ENCODE data around the gene ARHGAP24. TPM values are rescaled to one million over a fixed set of nuclear protein-coding genes. Genes with fewer than 3 reads are reported as not detected.

Gene ARHGAP24
- total RNA-seq, 3 donors from 2014 or later = 20.6 to 60.2 (median 37.2) TPM

GRCh38 chr4:85728464-85728863 lies 253.5 kb downstream of the ARHGAP24 start:
- H3K4me3 ChIP-seq = no peak overlapping the region
- H3K36me3 ChIP-seq = no peaks in the 10 kb centered on the region
- H3K27me3 ChIP-seq = no peaks in the 10 kb centered on the region
- no peaks in the 10 kb centered on the region for H3K9me3 ChIP-seq
- peaks cover 0 to 6% of the 10 kb centered on the region in 2 donors for H3K4me1 ChIP-seq
- DNase-seq (ENCODE audit: low spot score in 2 of 2) = no peak
- intact Hi-C loops (cut with DNase I; ENCODE audit: low total_unique reads) = no loop called here
- TF ChIP-seq POLR2AphosphoS5 (IDR thresholded peaks at IDR 0.05) = no peak
- TF ChIP-seq, protein P1, sequence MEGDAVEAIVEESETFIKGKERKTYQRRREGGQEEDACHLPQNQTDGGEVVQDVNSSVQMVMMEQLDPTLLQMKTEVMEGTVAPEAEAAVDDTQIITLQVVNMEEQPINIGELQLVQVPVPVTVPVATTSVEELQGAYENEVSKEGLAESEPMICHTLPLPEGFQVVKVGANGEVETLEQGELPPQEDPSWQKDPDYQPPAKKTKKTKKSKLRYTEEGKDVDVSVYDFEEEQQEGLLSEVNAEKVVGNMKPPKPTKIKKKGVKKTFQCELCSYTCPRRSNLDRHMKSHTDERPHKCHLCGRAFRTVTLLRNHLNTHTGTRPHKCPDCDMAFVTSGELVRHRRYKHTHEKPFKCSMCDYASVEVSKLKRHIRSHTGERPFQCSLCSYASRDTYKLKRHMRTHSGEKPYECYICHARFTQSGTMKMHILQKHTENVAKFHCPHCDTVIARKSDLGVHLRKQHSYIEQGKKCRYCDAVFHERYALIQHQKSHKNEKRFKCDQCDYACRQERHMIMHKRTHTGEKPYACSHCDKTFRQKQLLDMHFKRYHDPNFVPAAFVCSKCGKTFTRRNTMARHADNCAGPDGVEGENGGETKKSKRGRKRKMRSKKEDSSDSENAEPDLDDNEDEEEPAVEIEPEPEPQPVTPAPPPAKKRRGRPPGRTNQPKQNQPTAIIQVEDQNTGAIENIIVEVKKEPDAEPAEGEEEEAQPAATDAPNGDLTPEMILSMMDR (IDR thresholded peaks at IDR 0.05) = no peak
- no peak for TF ChIP-seq POLR2A (IDR thresholded peaks at IDR 0.05)
- no peak overlapping the region for H3K27ac ChIP-seq

- TF ChIP-seq POLR2AphosphoS5 (IDR thresholded peaks at IDR 0.05) = no peak
- TF ChIP-seq, protein P1 (IDR thresholded peaks at IDR 0.05) = no peak
- no peak for TF ChIP-seq POLR2A (IDR thresholded peaks at IDR 0.05)
- Histone ChIP-seq H3K27ac (no peak overlapping the region), H3K27me3 (no peaks in the 10 kb centered on the region), H3K36me3 (no peaks in the 10 kb centered on the region), H3K4me1 (no peaks in the 10 kb centered on the region), H3K9me3 (no peaks in the 10 kb centered on the region), H3K4me3 (no peak overlapping the region)
- no peak for DNase-seq (ENCODE audit: low spot score in 2 of 2)
- intact Hi-C loops (cut with DNase I; ENCODE audit: low total_unique reads) = loop anchor here (5.0 kb wide), 1 partner anchor 1390 kb away; no protein-coding TSS in a partner anchor
Observed at GRCh38 chr4:85732124-85732523, 257.2 kb downstream of the ARHGAP24 start.

GRCh38 chr4:85733798-85734197 lies 258.8 kb downstream of the ARHGAP24 start:
- Histone ChIP-seq H3K4me3 (no peak overlapping the region), H3K27me3 (no peaks in the 10 kb centered on the region), H3K9me3 (no peaks in the 10 kb centered on the region), H3K27ac (no peak overlapping the region), H3K4me1 (no peaks in the 10 kb centered on the region), H3K36me3 (no peaks in the 10 kb centered on the region)
- TF ChIP-seq POLR2A (IDR thresholded peaks at IDR 0.05) = no peak
- TF ChIP-seq, protein P1 (IDR thresholded peaks at IDR 0.05) = no peak
- TF ChIP-seq POLR2AphosphoS5 (IDR thresholded peaks at IDR 0.05) = no peak
- intact Hi-C loops (cut with DNase I; ENCODE audit: low total_unique reads) = loop anchor here (5.0 kb wide), 1 partner anchor 1389 kb away; no protein-coding TSS in a partner anchor
- DNase-seq (ENCODE audit: low spot score in 2 of 2) = no peak

- TF ChIP-seq POLR2AphosphoS5 (IDR thresholded peaks at IDR 0.05) = no peak
- no peak for TF ChIP-seq POLR2A (IDR thresholded peaks at IDR 0.05)
- TF ChIP-seq, protein P1 (IDR thresholded peaks at IDR 0.05) = no peak
- Histone ChIP-seq H3K9me3 (no peaks in the 10 kb centered on the region), H3K4me1 (no peaks in the 10 kb centered on the region), H3K4me3 (no peak overlapping the region), H3K27me3 (no peaks in the 10 kb centered on the region), H3K36me3 (no peaks in the 10 kb centered on the region), H3K27ac (no peak overlapping the region)
- DNase-seq (ENCODE audit: low spot score in 2 of 2) = no peak
- intact Hi-C loops (cut with DNase I; ENCODE audit: low total_unique reads) = loop anchor here (5.0 kb wide), 1 partner anchor 1388 kb away; no protein-coding TSS in a partner anchor
Observed at GRCh38 chr4:85734424-85734831, 259.5 kb downstream of the ARHGAP24 start.

GRCh38 chr4:85736571-85736970 lies 261.6 kb downstream of the ARHGAP24 start:
- Histone ChIP-seq H3K4me1 (no peaks in the 10 kb centered on the region), H3K4me3 (no peak overlapping the region), H3K36me3 (no peaks in the 10 kb centered on the region), H3K27me3 (no peaks in the 10 kb centered on the region), H3K27ac (no peak overlapping the region), H3K9me3 (no peaks in the 10 kb centered on the region)
- no peak for DNase-seq (ENCODE audit: low spot score in 2 of 2)
- TF ChIP-seq, protein P1 (IDR thresholded peaks at IDR 0.05) = no peak
- TF ChIP-seq POLR2A (IDR thresholded peaks at IDR 0.05) = no peak
- no peak for TF ChIP-seq POLR2AphosphoS5 (IDR thresholded peaks at IDR 0.05)
- intact Hi-C loops (cut with DNase I; ENCODE audit: low total_unique reads) = no loop called here

All from breast epithelium (tissue), 4 donors.